Sigmoid colon (tissue), 7 donors: ENCODE data around the gene TIMP3. TPM values are rescaled to one million over a fixed set of nuclear protein-coding genes. Genes with fewer than 3 reads are reported as not detected.

ENCODE experiments used
- DNase-seq: peaks from one replicate; pipeline ENCODE4 v3.0.0-alpha.2; 2019
- H3K27ac ChIP-seq, 4 donors: fragments of 200-600 bp; sonication (generic); one replicate each; pipeline ENCODE4 v1.5.1; 2016 to 2019; ENCODE audit warnings: mild to moderate bottlenecking in 1 of 4
- H3K27me3 ChIP-seq, 3 donors: fragments of 200-600 bp; sonication (generic); one replicate each; pipeline ENCODE4 v1.5.1; 2019; ENCODE audit warnings: mild to moderate bottlenecking in 1 of 3
- H3K36me3 ChIP-seq, 4 donors: fragments of 200-600 bp; sonication (generic); one replicate each; pipeline ENCODE4 v1.5.1; 2016 to 2019
- H3K4me1 ChIP-seq, 4 donors: fragments of 200-600 bp; sonication (generic); one replicate each; pipeline ENCODE4 v1.5.1; 2017 to 2019
- H3K4me3 ChIP-seq, 4 donors: fragments of 200-600 bp; sonication (generic); one replicate each; pipeline ENCODE4 v1.5.1; 2017 to 2019; ENCODE audit warnings: mild to moderate bottlenecking in 2 of 4, moderate library complexity in 1 of 4
- H3K9me3 ChIP-seq, 4 donors: fragments of 200-600 bp in 3 of 4; sonication (generic) in 3 of 4; one replicate each; pipeline versions ENCODE4 v1.5.1 to v1.6.1; 2013 to 2019
- EP300 ChIP-seq, 4 donors: sonication (generic); formaldehyde crosslinking; IDR thresholded peaks; one replicate each; pipeline ENCODE4 v1.6.1; 2017; ENCODE audit warnings: antibody characterized with exemption in 4 of 4
- POLR2A ChIP-seq, 2 donors: fragments of 450-650 bp; IDR thresholded peaks; one replicate each; pipeline ENCODE4 v1.6.1; 2016; ENCODE audit warnings: antibody characterized with exemption in 2 of 2, mild to moderate bottlenecking in 2 of 2, moderate library complexity in 2 of 2
- POLR2AphosphoS5 ChIP-seq, 4 donors: sonication (generic); formaldehyde crosslinking; IDR thresholded peaks; one replicate each; pipeline ENCODE4 v1.6.1; 2017; ENCODE audit warnings: antibody characterized with exemption in 4 of 4
- WGBS, 2 donors: extraction: QIAGEN DNeasy Blood & Tissue Kit; methylation state at CpG; one replicate each; pipeline ENCODE4 v1.1.7; 2013; 5-methylcytosine and 5-hydroxymethylcytosine counted together
- intact Hi-C: fragments of 100-400 bp; cut with DNase I; formaldehyde crosslinking; loops from one replicate; pipeline ENCODE4 v1.15.1; 2023
- polyA plus RNA-seq, 3 donors: library from polyadenylated mRNA; stranded (reverse); fragments of 200-250 nt; gene quantifications; one replicate each; pipeline ENCODE4 v1.2.3, GENCODE V29; 2013
- total RNA-seq, 4 donors: library from RNA; depleted of rRNA; stranded (reverse); fragments of >200 nt; gene quantifications; one replicate each; pipeline ENCODE4 v1.1.0, GENCODE V29; 2016
- TF ChIP-seq, protein P1 (sequence below), 4 experiments: fragments of 450-650 bp in 3 of 4; fragments of 200-600 bp in 1 of 4; IDR thresholded peaks; one replicate each; pipeline ENCODE4 v1.5.1; 2016 to 2019; ENCODE audit warnings: antibody characterized with exemption in 4 of 4, mild to moderate bottlenecking in 3 of 4, moderate library complexity in 2 of 4
- donor health status: healthy with polysubstance abuse.
- donor health status: Bipolar disorder and iron deficiency.
- donor health status: healthy.

TIMP3 gene
- total and polyA plus RNA-seq, 7 donors = 4.6 to 295 (median 120) TPM

- Histone ChIP-seq H3K27me3 (no peaks in the 10 kb centered on the region), H3K4me3 (no peak overlapping the region), H3K9me3 (no peaks in the 10 kb centered on the region), H3K36me3 (peaks cover 5 to 61% (median 35%) of the 10 kb centered on the region in 4 donors), H3K4me1 (no peaks in the 10 kb centered on the region), H3K27ac (no peak overlapping the region)
- intact Hi-C loops = no loop called here
- DNase-seq = no peak
- TF ChIP-seq POLR2AphosphoS5 (IDR thresholded peaks at IDR 0.05) (peak in 1 of 4 donors; percentile 24), POLR2A (IDR thresholded peaks at IDR 0.05) (no peak)
- WGBS, 2 donors = 84 to 95% methylated on average over 5 of the region's 5 CpGs
These were observed 59.8 kb downstream of the TIMP3 start for GRCh38 chr22:32861330-32861729.

DNA sequence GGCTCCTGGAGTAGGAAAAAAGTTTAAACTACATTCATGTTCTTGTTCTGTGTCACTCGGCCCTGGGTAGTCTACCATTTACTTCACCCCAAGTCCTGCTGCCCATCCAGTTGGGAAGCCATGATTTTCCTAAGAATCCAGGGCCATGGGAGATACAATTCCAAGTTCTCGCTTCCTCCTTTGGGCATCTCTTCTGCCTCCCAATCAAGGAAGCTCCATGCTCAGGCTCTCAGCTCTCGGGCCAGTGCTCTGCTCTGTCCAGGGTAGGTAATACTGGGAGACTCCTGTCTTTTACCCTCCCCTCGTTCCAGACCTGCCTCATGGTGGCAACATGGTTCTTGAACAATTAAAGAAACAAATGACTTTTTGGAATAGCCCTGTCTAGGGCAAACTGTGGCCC lies 60.6 kb downstream of the TIMP3 start:
- Histone ChIP-seq H3K27ac (no peak overlapping the region), H3K36me3 (peaks cover 5 to 56% (median 32%) of the 10 kb centered on the region in 4 donors), H3K27me3 (no peaks in the 10 kb centered on the region), H3K9me3 (no peaks in the 10 kb centered on the region), H3K4me3 (no peak overlapping the region), H3K4me1 (no peaks in the 10 kb centered on the region)
- intact Hi-C loops = no loop called here
- WGBS, 2 donors = 83 to 92% methylated on average over 4 of the region's 4 CpGs
- DNase-seq = no peak
- TF ChIP-seq, protein P1, sequence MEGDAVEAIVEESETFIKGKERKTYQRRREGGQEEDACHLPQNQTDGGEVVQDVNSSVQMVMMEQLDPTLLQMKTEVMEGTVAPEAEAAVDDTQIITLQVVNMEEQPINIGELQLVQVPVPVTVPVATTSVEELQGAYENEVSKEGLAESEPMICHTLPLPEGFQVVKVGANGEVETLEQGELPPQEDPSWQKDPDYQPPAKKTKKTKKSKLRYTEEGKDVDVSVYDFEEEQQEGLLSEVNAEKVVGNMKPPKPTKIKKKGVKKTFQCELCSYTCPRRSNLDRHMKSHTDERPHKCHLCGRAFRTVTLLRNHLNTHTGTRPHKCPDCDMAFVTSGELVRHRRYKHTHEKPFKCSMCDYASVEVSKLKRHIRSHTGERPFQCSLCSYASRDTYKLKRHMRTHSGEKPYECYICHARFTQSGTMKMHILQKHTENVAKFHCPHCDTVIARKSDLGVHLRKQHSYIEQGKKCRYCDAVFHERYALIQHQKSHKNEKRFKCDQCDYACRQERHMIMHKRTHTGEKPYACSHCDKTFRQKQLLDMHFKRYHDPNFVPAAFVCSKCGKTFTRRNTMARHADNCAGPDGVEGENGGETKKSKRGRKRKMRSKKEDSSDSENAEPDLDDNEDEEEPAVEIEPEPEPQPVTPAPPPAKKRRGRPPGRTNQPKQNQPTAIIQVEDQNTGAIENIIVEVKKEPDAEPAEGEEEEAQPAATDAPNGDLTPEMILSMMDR (IDR thresholded peaks at IDR 0.05) = no peak
- TF ChIP-seq POLR2A (IDR thresholded peaks at IDR 0.05) (no peak), POLR2AphosphoS5 (IDR thresholded peaks at IDR 0.05) (no peak), EP300 (IDR thresholded peaks at IDR 0.05) (no peak)

- WGBS, 2 donors = 79 to 80% methylated on average over 8 of the region's 8 CpGs
- Histone ChIP-seq H3K9me3 (no peaks in the 10 kb centered on the region), H3K4me3 (no peak overlapping the region), H3K27me3 (no peaks in the 10 kb centered on the region), H3K27ac (no peak overlapping the region), H3K4me1 (no peaks in the 10 kb centered on the region), H3K36me3 (peaks cover 0 to 45% (median 21%) of the 10 kb centered on the region in 4 donors)
- intact Hi-C loops = no loop called here
- DNase-seq = no peak
- no peak for TF ChIP-seq EP300 (IDR thresholded peaks at IDR 0.05)
- TF ChIP-seq POLR2A (IDR thresholded peaks at IDR 0.05) = no peak
- TF ChIP-seq POLR2AphosphoS5 (IDR thresholded peaks at IDR 0.05) = peak in 1 of 4 donors; percentile 6
- TF ChIP-seq, protein P1 (IDR thresholded peaks at IDR 0.05) = no peak
These were observed 61.6 kb downstream of the TIMP3 start for GRCh38 chr22:32862936-32863661.

DNA sequence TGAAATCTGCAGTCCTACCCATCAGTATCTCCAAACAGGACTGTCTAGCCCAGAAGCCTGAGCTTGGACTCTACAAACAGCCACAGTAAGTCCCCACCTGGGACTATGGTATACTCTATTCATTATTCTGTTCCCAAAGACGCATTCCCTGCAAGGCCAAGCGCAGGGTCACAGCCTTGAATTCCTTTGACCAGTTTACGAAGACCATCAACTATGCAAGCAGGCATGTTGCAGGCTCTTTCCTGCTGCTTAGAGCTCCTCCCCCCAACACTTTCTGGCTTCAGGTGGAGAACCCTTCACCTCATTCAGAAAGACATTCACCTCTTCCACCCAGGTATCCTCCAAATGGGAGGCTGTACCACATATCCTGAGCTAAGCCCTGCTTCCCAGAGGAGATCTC lies 62.5 kb downstream of the TIMP3 start:
- 92 to 94% methylated on average over 3 of the region's 3 CpGs for WGBS, 2 donors
- Histone ChIP-seq H3K36me3 (peaks cover 0 to 36% (median 12%) of the 10 kb centered on the region in 4 donors), H3K4me1 (no peaks in the 10 kb centered on the region), H3K4me3 (no peak overlapping the region), H3K27me3 (no peaks in the 10 kb centered on the region), H3K27ac (no peak overlapping the region), H3K9me3 (no peaks in the 10 kb centered on the region)
- no peak for DNase-seq
- intact Hi-C loops = no loop called here
- TF ChIP-seq EP300 (IDR thresholded peaks at IDR 0.05) (no peak), POLR2A (IDR thresholded peaks at IDR 0.05) (no peak), POLR2AphosphoS5 (IDR thresholded peaks at IDR 0.05) (no peak)
- TF ChIP-seq, protein P1 (IDR thresholded peaks at IDR 0.05) = no peak

- no peak overlapping the region for H3K27ac ChIP-seq
- H3K36me3 ChIP-seq = peaks cover 0 to 30% (median 6%) of the 10 kb centered on the region in 4 donors
- no peak overlapping the region for H3K4me3 ChIP-seq
- 67 to 83% methylated on average over 7 of the region's 7 CpGs for WGBS, 2 donors
- TF ChIP-seq, protein P1 (IDR thresholded peaks at IDR 0.05) = no peak
- TF ChIP-seq EP300 (IDR thresholded peaks at IDR 0.05) (no peak), POLR2A (IDR thresholded peaks at IDR 0.05) (no peak), POLR2AphosphoS5 (IDR thresholded peaks at IDR 0.05) (no peak)
- DNase-seq = no peak
- intact Hi-C loops = no loop called here
- no peaks in the 10 kb centered on the region for H3K9me3 ChIP-seq
- no peaks in the 10 kb centered on the region for H3K27me3 ChIP-seq
- no peaks in the 10 kb centered on the region for H3K4me1 ChIP-seq
These were observed 63.1 kb downstream of the TIMP3 start for GRCh38 chr22:32864596-32864995.
